ENCODE data around the gene SCN8A.

SCN8A gene

DNA sequence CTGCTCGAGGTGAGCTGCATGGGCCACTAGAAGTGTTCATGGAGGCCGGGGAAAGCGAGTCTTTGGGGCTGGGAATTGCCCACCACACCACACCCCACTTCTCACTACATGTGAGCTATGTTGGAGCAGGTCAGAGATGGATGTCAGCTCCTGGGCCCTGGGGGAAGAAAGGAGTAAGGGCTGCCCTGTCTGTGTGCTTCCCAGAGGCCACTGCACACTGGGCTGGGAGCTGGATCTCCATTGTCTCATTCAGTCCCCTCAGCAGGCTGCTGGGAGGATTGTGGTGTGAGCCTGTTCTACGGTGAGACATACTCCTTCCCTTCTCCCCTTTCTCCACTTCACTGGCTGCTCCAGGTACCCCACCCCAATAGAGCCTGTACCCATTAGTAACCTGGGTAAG is 247.0 kb downstream of the SCN8A start:
- DNase-seq = no peak

DNA sequence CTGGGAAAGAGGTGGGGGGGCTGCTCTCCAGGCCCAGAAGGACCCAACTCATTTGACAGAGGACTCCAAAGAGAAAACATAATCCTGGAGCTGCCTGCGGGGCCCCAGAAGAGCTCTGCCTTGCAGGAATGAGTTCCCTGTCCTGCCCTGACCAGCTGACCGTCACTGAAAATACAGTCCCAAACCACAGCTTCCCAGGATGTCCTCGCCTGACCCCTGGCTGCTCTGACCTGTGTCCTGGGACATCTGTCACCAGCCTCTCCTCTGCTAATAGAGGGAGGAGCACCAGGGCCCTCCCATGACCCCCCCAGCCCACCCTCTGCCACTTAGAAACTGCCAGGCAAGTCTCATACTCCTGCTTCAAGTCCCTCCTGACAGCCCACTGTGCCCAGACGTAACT is 247.7 kb downstream of the SCN8A start:
- DNase-seq = no peak

DNA sequence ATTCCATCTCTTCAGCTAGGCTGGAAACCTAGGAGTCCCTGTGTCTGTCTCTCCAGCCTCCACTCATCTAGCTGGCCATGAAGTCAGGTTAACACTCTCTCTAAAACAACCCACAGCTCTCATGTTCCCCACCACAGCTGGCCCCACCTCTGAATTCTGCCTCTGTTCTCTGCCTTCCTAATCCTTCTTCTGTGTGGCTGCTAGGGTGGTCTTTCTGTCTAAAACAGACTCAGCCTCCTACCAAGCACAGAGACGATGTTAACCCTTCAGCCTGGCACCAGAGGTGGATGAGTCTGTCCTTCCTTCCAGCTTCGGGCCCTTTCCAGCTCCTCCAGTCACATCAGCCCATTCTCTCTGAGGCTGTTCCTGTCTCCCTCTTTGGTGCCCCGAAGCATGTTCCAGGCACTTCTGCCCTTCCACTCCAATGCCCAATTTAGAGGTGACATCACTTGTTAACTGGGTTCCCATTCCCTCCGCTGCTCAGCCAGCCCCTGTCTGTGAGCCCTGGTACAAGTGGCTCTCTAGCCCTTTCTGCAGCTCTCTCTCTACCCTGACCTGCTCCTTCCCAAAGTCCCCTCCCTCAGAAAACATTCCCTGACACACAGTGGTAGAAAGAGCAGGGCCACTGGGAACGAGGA is 248.4 kb downstream of the SCN8A start:
- no peak for DNase-seq

DNA sequence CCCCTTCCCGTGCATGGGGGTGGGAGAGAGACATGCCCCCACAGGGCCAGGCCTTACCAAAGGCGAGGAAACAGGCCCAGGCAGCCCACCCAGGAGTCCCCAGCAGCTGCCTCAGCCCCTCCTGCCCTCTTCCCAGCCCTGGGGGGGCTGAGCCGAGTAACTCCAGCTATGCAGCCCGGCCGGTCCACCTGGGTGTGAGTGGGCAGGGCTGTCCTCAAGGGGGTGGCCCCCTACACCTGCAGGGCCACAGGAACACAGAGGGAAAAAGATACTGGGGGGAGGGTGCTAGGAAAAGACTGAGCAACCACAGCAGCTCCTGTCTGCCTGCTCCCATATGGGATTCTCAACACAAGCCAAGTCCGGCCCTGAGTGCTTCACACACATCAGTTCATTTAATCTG is 249.9 kb downstream of the SCN8A start:
- no peak for DNase-seq

DNA sequence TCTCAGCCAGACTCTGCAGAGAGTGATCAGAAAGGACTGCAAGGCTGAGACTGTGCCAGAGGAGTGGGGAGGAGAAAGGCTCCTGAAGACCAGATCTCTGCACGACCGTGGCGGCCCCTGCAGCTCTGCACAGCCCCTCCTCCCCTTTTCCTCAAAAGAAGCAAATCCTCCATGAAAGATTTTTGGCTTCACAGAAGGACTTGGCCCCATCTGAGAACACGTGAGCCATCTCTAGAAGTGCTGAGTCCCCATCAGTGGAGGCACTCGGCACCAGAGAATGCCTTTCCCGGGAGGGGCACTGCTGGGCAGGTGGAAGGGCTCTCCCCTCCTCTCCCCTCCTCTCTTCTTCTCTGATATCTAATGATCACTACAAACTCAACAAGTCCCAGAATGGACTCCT is 250.7 kb downstream of the SCN8A start:
- no peak for DNase-seq

DNA sequence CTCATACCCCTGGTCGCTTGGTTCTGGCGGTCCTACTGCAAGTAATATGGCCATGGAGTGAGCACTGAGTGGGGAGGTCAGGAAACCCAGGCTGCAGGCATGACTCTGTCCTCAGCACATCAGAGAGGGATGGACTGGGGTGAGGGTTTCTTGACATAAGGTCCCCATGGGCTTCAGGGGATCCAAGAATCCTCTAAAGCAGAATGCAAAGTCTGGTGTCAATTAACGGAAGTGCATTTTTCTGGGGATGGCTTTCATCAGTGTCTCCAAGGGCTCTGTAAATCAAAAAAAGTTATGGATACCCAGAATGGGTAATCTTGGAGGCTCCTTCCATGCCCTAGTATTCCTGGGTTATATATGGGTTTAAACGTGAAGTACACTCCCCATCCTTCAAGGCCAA is 253.8 kb downstream of the SCN8A start:
- no peak for DNase-seq

DNA sequence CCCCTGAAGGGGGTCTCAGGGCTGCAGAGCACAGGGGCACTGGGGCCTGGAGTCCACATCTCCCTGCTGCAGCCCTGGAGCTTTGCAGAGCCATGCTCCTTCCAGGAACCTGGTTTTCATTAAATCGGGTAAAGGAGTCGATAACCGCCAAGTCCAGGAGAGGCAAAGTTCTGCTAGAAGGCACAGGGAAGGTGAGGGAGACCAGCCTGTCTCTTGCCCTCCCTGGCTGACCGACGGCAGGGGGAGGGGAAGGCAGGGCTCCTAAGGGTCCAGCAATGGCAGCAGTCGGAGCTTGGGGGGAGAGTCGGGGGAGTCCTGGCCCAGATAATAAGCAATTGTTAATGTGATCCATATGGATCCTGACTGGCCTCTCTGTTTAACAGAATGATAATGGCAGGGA is 254.4 kb downstream of the SCN8A start:
- no peak for DNase-seq

DNA sequence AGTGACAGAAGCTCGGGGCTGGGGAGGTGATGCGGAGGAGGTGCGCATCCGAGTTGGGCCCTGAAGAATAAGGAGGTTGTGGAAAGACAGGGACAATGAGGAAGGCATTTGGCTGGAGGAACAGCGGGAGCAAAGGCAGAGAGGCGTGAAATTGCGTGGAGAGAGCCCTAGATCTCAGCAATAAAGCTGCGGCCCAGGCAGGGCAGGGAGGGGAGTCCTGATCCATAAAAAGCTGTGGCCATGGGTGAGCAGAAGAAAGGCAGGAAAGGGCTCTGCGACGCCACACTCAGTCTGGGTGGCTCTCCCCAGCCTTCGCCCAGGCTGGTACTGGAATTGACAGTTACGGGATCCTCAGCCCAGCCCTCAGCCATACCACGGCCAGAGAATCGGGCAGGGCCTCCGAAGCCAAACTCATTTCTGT is 255.2 kb downstream of the SCN8A start:
- no peak for DNase-seq

DNA sequence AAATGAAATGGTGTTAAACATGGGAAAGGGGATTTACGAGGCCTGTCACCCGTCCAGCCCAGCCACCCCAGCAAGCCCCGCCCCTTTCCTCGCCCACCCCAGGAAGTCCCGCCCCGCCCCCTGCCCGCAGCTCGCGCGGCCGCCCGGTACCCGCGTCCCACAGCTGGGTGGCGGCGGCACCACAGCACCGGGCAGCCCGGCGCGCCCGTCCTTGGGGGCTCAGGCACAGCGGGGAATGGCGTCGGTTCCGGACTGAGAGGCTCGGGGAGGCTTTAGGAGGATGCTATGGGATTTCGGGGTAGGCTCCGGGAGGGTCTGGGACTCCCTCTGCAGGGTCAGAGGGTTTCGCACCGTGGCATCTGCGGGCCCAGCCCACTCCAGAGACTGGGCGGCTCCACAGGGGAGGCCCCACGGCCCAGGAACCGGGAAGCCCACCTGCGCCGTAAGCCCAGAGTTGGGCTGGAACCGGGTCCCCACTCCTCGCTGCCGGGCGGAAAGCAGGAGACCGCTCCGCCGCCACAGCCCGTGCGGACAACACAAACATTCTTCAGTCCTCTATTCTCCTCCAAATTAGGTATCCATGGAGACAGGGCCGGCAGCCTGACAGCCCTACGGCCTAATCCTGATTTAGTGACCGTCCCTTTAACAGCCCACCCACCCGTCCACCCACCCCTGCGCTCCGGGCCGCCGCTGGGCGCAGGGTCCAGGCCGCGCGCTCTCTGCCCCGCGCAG is 256.0 kb downstream of the SCN8A start:
- no peak for DNase-seq

DNA sequence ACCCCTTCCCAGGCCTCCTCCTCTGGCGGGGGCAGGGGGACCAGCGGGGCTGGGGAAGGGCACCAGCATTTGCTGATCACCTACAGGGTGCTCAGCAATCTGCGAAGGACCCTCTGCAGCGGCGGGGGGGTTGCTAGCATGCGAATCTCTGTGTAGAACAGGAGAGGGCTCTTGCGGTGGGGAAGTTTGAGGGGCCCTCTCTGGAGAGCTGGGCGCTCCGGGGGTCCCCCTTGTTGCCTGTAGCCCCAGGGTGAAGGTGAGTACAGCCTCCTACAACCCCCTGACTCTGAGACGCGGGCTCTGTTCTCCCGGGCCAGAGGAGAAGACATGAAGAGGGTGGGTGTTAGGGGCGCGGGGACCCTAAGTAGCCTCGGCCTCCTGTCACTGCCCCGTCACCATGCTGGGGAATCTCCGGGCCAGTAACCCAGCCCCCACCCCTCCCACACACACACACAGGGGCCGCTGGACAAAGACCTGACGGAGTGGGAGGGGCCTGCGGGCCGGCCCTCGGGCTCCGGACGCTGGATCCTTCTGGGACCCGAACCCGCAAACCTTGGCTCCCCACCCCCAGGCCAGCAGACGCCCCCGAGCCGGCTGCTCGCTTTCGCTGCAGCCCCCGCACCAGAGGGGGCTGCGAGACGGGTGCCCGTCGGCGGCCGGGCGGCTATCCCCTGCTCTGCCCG is 256.8 kb downstream of the SCN8A start:
- DNase-seq = no peak

DNA sequence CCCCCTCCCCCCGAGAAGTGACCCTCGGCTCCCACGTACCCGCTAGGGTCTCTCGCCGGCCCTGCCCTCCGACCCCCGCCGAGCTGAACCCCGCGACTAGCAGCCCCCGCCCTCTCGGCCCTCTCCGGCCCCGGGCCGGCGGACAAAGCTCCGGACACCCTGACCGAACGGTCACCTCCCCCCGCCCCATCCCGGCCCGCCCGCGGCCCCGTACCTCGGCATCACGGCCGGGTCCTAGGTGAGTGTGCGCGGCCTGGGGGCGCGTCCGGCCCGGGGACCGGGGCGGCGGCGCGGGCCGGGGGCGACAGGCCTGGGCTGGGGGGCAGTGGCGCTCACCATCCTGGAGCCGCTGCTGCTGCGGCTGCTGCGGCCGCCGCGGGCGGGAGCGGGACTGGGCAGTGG is 257.3 kb downstream of the SCN8A start, which contains the start of gene FIGNL2:
Gene FIGNL2, minus strand, starts transcription at position 393 of the 402 bp plus-strand sequence. CDS start 26,305 bp downstream, outside the sequence.
- no peak for DNase-seq

DNA sequence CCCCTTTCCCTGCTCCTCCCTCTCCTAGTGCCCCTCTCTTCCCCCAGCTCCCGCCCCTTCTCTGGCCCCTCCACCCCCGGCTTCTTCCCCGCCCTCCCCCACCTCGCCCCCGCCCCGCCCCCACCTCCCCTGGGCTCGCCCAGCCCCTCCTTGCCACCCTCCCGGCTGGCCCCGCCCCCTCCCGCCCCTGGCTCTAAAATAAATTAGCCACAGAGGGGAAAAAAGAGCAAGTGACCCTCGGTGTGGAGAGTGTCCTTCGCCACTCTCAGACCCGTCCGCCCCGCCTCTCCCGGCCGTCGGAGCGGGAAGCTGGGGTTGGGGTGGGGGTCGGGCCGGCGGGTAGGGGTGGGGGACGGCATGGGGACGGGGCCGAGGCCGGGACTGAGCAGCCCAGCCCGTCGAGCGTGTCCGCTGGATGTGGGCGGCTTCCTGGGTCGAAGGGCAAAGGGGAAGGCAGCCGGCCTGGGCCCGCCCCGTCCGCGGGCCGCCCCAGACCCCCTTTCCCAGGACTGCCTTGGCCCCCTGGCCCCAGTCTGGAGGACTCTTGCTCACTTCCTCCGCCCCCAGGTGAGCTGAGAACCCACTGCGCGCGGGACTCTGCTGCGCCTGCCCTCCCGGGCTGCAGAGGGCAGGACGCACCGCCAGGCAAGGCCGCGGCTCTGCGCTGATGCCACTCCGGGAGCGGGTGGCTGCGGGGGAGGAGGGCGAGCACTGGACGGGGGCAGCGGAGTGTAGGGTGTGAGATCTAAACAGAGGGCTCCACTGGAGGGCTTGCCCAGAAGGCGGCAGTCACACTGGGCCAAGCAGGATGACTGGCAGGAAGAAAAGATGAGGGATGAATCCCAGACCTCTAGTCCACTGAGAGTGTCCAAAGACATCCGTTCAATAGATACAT is 258.1 kb downstream of the SCN8A start:
- no peak for DNase-seq

DNA sequence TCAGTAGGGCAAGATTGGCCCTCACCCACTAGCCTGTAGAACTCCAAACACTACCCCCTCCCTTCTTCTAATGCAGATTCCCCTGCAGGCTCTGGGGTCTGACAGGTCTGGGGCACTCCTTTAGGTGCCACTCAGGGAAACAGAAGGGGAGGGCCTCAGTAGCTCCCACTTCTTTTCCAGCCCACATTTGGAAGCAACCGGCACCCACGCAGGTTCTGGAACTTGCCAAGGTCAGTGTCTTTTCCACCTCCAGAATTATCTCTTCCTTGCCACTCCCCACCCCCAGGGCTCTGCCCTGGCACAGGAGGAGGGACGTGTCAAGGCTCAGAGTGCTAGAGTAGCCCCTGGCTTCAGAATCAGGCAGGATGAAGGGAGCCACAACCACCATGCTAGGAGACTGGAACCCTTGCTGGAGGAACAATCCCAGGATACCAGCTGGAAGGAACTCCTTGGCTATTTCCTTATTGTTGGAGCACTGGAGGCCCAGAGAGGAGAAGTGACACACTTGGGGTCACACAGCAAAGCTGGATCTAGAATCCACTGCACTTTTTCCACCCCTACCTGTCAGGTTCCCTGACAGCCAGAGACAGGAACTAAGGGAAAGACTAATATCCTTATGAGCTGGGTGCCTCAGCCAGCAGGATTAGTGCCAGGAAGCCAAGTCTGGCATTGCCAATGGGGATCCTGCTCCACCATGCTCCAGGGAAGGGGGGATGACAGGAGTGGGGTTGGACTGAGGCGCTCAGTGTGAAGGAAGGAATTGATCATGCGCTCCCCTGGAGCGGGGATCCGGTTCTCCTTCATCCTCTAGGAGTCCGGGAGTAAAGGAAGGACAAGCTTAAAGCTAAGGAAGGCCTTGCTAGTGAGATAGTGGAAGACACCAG is 259.3 kb downstream of the SCN8A start:
- no peak for DNase-seq

DNA sequence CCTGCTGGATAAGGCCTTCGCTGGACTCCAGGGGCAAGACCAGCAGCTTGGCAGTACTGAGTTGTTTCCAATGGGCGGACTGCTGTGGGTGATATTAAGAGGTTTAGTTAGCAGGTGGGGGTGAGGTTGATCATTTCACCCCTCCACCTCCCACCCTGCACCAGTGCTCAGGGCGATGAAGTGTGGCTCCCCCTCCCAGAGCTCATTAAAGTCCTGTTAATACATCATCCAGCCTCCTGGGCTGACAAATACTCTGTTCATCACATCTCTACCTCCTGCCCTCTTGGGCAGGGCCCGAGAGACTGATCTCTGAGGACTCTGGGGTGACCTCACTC is 259.9 kb downstream of the SCN8A start:
- DNase-seq = no peak

DNA sequence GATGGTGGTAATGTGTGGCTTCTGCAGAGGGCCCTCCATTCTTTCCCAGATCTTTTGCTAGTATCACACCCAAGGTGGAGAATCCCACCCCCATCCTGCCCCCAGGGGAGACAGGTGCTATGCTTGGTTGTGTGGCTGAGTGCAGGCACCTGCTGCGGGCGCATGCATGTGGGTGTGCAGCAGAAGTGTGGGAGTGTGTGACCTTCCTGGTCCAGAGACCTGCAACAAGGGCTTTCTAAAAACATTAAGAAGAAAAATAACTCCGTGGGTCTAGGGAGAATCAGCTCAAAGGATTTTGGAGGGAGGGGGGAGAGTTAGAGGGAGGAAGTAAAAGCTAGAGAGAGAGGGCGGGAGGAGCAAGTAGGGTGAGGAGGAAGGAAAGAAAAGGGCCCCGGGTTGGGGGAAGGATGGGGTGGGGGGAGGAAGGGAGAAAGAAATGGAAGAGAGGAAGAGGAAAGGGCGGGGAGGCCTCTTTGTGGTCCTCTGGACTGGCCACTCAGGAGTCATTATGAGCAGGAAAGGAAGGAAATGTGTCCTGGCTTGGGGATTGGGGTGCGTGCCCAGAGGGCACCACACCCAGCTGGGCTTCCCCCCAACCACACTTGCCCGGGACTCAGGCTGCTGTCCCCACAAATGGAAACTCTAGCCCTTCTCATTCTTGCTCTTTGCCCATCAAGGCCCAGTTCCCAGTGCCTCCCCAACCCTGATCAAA is 260.5 kb downstream of the SCN8A start:
- DNase-seq = no peak

DNA sequence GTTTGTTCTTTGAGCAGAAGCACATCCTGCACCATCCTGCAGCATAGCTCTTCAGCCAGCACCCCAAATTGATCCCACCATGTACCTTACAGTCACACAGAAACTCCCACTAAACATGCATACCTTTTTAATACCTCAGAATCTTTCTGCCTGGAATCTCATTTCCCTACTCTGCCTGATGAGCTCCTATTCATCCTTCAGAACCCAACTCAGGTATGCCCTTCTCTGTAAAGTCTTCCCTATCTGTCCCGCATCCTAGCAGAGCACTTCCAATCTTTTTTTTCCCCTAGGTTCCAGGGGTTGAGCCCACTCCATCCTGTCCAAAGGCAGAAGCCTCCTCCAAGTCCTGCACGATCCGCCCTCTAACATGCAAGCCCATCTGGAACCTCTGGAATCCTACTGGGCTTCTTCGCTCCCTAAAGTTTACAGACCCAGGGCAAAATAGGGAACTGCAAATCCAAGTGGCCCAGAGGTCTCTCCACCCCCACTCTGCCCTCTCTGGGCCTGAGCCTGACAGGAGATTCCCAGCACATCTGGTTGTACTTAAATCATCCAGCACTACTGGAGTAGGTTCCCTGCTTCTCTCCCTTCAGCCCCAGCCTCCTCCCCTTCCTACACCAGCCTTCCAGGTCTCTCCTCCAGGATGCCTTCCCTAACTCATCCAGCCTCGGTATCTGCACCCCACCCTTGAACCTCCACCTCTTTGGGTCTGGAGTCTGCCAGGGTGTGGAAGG is 261.5 kb downstream of the SCN8A start:
- no peak for DNase-seq

DNA sequence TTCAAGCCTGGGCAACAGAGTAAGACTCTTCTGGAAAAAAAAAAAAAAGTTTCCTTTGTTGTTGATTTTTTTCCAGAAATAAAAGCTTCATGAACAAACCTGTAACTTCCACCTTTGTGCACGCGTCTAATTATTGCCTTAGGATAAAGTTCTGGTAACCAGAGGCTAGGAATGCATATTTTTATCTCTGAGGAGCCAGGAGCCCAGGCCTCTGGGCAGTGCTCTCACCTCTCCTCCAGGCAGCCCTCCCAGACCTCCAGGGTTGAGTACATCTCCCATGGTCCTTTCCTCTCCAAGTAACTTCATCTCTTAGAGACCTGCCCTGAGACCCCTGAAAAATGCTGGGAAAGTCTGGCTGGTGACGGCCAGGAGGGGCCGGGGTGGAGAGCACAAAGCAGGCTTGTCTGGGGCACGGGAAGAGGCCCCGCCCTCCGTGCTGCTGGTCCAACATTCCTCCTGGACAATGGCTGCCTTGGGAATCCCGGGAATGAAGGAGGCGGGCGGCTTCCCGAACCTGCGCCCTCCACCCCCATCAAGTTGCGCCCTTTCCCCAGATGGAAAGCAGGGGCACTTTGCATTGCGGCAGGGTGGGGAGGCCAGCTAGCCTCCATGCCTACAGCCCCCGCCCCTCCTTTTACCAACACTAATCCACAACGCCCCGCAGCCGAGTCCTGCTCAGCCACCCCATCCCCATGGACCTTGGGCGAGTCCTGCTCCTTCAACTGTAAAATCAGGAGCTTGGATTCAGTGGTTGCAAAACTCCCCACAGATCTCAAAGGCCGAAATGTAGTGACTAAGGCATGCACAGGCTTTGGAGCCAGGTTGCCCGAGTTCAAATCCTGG is 264.8 kb downstream of the SCN8A start:
- no peak for DNase-seq

DNA sequence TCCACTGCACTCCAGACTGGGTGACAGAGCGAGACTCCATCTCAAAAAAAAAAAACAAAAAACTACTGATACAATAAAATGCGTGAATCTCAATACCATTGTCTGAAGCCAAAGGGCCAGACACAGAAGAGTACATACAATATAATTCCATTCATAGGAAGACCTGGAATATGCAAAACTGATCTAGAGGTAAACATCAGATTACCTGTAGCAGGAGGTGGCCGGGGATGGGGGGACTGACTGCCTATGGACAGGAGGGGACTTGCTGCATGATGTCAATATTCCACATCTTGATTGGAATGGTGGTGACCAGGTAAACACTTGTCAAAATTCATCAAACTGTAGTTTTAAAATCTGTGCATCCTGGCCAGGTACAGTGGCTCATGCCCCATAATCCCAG is 270.0 kb downstream of the SCN8A start:
- no peak for DNase-seq

All from NCI-H1105 (cell line).